Measurements from ENCODE around the gene CACNA1A.

The CACNA1A gene

DNA sequence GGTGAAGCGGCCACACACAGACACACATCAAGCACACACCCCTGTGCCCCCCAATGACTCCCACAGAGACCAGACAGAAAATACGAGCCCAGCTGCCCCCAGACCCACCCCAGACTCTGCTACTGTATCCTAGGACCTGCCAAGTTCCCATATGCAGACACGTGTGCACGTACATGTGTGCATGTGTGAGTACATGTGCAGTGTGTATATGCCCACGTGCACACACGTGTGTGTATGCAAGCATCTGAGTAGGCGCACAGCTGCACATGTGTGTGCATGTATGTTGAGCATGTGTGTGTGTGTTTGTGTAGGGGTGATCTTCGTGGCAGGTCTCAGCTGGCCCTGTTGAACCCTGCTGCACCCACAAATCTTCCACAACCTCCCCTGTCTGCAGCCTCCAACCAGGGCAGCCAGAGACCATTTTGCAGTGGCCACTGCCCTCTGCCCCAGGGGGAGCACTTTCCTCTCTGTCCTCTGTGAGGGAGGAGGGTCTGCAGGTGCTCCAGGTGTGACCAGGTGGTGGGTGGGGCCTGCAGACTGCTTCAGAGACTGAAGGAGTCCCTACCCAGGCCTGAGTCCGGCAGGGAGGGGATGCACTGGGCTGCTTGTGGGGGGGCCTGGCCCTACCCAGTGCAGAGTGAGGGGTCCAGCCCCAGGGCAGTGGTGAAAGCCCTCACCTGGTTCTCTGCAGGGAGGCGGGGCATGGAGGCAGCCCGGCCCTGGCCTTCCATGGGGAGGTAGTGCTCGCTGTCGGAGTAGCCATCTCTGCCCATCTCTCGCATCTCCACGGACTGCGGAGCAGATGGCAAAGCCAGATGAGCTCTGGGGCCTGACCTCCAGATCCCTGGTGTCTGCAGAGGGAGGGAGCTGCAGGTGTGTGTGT is 294.6 kb downstream of the CACNA1A start:
- TF ChIP-seq, protein P1, sequence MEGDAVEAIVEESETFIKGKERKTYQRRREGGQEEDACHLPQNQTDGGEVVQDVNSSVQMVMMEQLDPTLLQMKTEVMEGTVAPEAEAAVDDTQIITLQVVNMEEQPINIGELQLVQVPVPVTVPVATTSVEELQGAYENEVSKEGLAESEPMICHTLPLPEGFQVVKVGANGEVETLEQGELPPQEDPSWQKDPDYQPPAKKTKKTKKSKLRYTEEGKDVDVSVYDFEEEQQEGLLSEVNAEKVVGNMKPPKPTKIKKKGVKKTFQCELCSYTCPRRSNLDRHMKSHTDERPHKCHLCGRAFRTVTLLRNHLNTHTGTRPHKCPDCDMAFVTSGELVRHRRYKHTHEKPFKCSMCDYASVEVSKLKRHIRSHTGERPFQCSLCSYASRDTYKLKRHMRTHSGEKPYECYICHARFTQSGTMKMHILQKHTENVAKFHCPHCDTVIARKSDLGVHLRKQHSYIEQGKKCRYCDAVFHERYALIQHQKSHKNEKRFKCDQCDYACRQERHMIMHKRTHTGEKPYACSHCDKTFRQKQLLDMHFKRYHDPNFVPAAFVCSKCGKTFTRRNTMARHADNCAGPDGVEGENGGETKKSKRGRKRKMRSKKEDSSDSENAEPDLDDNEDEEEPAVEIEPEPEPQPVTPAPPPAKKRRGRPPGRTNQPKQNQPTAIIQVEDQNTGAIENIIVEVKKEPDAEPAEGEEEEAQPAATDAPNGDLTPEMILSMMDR (IDR thresholded peaks at IDR 0.05; ENCODE audit: extremely low read depth, missing control alignments), result no peak
- no peak for DNase-seq (ENCODE audit: low spot score)

DNA sequence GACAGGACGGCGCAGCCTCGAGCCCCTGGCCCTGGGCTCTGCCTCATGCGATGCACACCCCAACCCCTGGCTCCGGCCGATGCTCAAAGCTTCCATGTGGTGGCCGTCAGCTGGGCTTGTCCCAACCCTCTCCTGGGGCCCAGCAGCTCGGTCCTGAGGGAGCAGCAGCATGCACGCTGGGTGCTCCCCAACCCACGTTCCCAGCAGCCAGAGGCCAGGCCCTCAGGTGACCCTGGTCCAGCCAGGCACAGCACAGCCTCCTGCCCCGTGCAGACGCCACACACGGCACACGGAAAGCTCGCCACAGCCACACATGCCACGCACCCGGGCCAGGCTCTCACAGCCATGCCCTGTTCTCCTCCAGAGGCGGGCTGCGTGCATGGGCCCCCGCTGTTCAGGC is 295.3 kb downstream of the CACNA1A start:
- DNase-seq (ENCODE audit: low spot score), result no peak
- TF ChIP-seq, protein P1 (IDR thresholded peaks at IDR 0.05; ENCODE audit: extremely low read depth, missing control alignments), result no peak

DNA sequence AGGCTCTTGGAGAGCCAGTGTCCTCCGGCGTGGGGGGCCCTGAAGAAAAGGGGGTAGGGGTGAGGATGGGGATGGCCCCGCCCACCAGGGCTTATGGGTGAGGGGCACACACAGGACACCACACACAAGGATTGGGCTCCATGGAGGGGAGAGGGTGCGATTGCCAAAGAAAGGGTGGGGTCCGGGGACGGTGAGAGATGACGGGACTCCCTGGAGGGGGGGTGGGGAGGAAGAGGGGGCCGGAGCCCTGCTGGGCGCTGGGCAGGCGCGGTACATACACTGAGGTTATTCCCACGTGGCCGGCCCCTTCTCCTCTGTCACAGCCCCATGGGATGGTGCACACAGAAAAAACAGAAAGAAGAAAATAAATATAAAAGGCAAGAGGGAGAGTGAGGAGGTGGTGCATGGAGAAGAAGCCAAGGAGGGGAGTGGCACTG is 295.9 kb downstream of the CACNA1A start:
- DNase-seq (ENCODE audit: low spot score), result no peak
- TF ChIP-seq, protein P1 (IDR thresholded peaks at IDR 0.05; ENCODE audit: extremely low read depth, missing control alignments), result no peak

DNA sequence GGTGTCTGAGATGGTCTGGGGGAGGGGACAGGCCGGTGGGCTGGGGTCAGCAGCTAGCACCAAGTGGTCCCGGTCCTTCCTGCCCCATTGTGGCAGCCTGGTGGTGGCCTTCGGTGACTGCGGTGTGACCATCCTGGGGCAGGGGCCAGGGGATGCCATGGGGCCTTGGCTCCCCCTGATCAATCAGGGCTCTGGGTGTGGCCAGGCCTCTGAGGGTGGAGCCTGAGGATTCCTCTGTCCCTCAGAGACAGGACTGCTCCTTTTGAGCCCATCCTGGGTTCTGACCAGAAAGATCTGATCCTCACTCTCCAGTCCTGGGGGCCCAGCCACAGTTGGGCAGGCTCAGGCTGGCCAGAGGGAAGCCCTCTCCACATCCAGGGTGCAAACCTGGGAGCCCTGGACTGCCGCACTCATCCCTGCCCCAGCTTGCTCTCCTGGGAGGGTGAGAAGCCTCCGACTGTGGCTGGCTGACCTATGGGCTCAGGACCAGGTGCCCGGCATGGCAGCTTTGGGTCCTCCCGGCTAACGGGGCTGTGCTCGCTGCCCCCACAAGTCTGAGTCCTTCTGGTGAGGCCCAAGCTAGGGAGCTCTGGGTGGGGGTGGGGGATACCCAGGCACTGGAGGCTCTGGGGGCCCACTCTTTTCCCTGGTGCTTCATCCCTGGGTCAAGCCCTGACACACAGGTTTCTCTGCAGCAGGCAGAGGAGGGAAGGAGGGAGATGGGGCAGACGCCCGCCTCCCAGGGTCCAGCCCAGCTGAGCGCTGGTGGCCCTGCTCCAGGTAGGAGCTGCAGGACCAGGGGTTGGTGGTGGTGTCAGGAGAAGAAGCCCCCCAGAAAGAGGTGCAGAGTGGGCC is 296.6 kb downstream of the CACNA1A start:
- DNase-seq (ENCODE audit: low spot score), result peak; percentile 72
- TF ChIP-seq, protein P1 (IDR thresholded peaks at IDR 0.05; ENCODE audit: extremely low read depth, missing control alignments), result no peak

DNA sequence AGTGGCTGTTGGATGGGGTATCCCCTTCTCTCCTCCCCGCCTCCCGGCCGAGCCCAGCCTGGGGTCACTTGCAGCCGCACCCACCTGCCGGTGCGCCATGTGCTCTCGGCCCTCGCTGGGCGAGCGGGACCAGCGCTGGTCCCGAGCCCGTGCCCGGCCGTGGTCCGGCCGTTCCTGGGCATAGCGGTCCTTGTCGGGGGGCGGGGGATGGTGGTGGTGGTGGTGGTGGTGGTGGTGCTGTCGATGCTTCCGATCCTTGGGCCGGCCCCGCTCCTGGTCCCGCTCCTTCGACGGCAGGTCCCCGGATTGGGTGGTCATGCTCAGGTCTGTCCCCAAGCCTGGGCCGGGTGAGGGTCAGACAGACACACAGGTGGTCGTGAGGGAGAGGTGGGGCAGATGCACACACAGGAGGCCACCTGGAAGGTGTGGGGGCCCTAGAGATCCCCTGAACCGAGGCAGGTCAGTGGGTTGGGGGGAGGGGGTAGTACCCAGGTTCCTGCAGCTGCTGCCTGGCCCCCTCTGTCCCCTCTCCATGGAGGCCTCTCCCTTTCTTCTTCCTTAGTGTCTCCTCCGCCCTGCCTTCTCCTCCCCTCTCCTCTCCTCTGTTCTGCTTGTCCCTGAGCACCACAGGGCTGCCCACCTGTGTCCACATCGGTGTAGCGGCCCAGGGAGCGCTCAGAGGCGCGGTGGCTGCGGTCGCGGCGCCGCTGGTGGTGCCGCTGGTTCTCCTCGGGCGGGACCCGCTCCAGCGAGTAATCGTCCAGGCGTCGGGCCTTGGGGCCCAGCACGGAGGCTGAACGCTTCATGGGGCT is 297.4 kb downstream of the CACNA1A start:
- DNase-seq (ENCODE audit: low spot score), result peak; percentile 87
- TF ChIP-seq, protein P1 (IDR thresholded peaks at IDR 0.05; ENCODE audit: extremely low read depth, missing control alignments), result no peak

DNA sequence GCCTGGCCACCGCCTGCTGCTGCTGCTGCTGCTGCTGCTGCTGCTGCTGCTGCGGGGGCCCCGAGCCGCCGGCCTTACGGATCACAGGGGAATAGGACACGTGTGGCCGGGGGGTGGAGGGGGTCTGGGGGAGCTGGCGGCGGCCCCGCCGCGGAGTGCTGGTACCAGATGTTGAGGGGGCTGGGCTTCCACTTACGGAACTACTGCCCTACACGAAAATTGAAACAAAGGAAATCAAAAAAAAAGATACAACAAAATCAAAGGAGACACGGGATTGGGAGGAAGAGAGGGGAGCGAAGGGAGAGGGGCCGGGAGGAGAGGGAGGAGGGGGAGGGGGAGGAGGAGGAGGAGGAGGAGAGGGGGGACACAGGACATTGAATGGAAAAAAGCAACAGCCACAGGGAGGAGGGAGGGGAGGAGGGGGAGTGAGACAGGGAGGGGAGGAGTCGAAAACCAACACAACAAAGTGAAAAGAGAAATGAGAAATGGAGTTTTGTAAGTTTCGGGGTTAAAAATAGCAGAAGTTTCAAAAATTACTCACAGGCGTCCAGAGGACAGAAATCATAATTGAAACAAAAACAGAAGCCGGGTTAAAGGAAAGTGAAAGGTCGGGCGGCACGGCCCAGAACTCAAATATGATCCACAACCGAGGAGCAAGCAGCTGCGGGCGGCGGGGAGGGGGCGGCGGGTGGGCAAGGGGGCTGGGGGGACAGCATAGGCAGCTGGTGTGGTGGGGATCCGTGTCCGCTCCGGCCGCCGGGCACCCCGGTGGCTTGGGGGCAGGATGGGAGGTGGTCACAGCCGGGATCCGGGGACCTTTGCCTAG is 298.2 kb downstream of the CACNA1A start:
- TF ChIP-seq, protein P1 (IDR thresholded peaks at IDR 0.05; ENCODE audit: extremely low read depth, missing control alignments), result no peak
- peak; percentile 95 for DNase-seq (ENCODE audit: low spot score)

Measured in GM20000 (cell line).